Loucy (cell line): ENCODE results near the gene MLLT10.

ENCODE experiments used
- CTCF ChIP-seq: fragments of 200-600 bp; sonication (generic); conservative IDR thresholded peaks from 2 replicates; pipeline ENCODE4 v1.5.1; 2014; ENCODE audit warnings: mild to moderate bottlenecking, antibody characterized with exemption, low read length
- EZH2phosphoT487 ChIP-seq: fragments of 200-600 bp; IDR thresholded peaks from 2 replicates; pipeline ENCODE4 v1.6.1; 2018; ENCODE audit warnings: antibody characterized with exemption, mild to moderate bottlenecking, moderate library complexity, borderline replicate concordance

- TF ChIP-seq CTCF (no peak), EZH2phosphoT487 (no peak)
Observed at GRCh38 chr10:21670391-21670790, 136.4 kb downstream of the MLLT10 start.
